B cell (primary cell): ENCODE measurements around the gene MLIP. TPM values are rescaled to one million over a fixed set of nuclear protein-coding genes. Genes with fewer than 3 reads are reported as not detected.

Experiments
- ATAC-seq: fragments of 200-7000 bp; cut with Tn5 transposase; one replicate; pipeline ENCODE4 v1.10.0; 2021; ENCODE audit warnings: low read depth, mild to moderate bottlenecking, moderate number of reproducible peaks, moderate library complexity
- CTCF ChIA-PET: fragments of 350-600 bp; sonication (Branson Sonifier 250); formaldehyde crosslinking; loops from one replicate; lab custom pipeline; 2021; ENCODE audit warnings: antibody characterized with exemption, inconsistent platforms; lab: Charles Lee
- POLR2A ChIA-PET: fragments of 350-600 bp; sonication (Branson Sonifier 250); formaldehyde crosslinking; loops from one replicate; lab custom pipeline; 2021; ENCODE audit warnings: antibody characterized with exemption; lab: Charles Lee
- DNase-seq: peaks from one replicate; pipeline ENCODE4 v3.0.0; 2013
- H2AFZ ChIP-seq: 2 replicates; pipeline ENCODE4 v1.6.1; 2012; ENCODE audit warnings: mild to moderate bottlenecking, low read depth, low read length; ENCODE audit not compliant: insufficient read depth, poor library complexity, severe bottlenecking
- H3K27ac ChIP-seq, 2 donors: 1 replicate in 1 of 2; 2 replicates in 1 of 2; pipeline ENCODE4 v1.5.1; 2012 to 2013; ENCODE audit warnings: low read length in 2 of 2, mild to moderate bottlenecking in 2 of 2, moderate library complexity in 1 of 2
- H3K27me3 ChIP-seq, 4 experiments: fragments of 200-600 bp in 1 of 4; sonication (generic) in 1 of 4; replicated peaks in 1 of 4; 1 replicate in 2 of 4; 2 replicates in 2 of 4; pipeline versions ENCODE4 v1.6.1 to v1.7.0; 2013 to 2016; ENCODE audit warnings: low read length in 3 of 4, mild to moderate bottlenecking in 2 of 4, mixed read lengths in 1 of 4, moderate library complexity in 1 of 4; ENCODE audit not compliant: insufficient read depth in 4 of 4, control insufficient read depth in 3 of 4; ENCODE audit errors: control extremely low read depth in 1 of 4
- H3K36me3 ChIP-seq, 2 experiments: replicated peaks in 1 of 2; 1 replicate in 1 of 2; 2 replicates in 1 of 2; pipeline versions ENCODE4 v1.6.1 to v1.7.1; 2013; ENCODE audit warnings: low read length in 1 of 2; ENCODE audit not compliant: insufficient read depth in 2 of 2, control insufficient read depth in 1 of 2; ENCODE audit errors: control extremely low read depth in 1 of 2, extremely low read depth in 1 of 2
- H3K4me1 ChIP-seq, 2 donors: fragments of 200-600 bp in 1 of 2; sonication (generic) in 1 of 2; 1 replicate in 1 of 2; 2 replicates in 1 of 2; pipeline versions ENCODE4 v1.5.1 to v1.6.1; 2013 to 2017; ENCODE audit warnings: low read length in 2 of 2; ENCODE audit not compliant: control insufficient read depth in 2 of 2, insufficient read depth in 2 of 2
- H3K4me2 ChIP-seq: replicated peaks from 2 replicates; pipeline ENCODE3; 2012; ENCODE audit warnings: mild to moderate bottlenecking, low read depth, low read length; ENCODE audit not compliant: poor library complexity, severe bottlenecking
- H3K4me3 ChIP-seq, 5 experiments: fragments of 200-600 bp in 1 of 5; sonication (generic) in 1 of 5; 1 replicate in 3 of 5; 2 replicates in 2 of 5; pipeline versions ENCODE4 v1.5.1 to v1.7.0; 2011 to 2016; ENCODE audit warnings: low read length in 4 of 5, mild to moderate bottlenecking in 4 of 5, low read depth in 2 of 5, control low read depth in 1 of 5, moderate library complexity in 1 of 5; ENCODE audit not compliant: insufficient read depth in 1 of 5; ENCODE audit errors: control extremely low read depth in 1 of 5, extremely low read depth in 1 of 5
- H3K79me2 ChIP-seq: fragments of 200-600 bp; sonication (generic); one replicate; pipeline ENCODE4 v1.6.0; 2016; ENCODE audit warnings: low read length; ENCODE audit not compliant: control insufficient read depth, insufficient read depth
- H3K9ac ChIP-seq: fragments of 200-600 bp; sonication (generic); 2 replicates; pipeline ENCODE4 v1.6.1; 2017; ENCODE audit warnings: mild to moderate bottlenecking, low read length, moderate library complexity
- H3K9me3 ChIP-seq, 3 donors: one replicate each; pipeline versions ENCODE4 v1.6.1 to v1.7.1; 2013; ENCODE audit warnings: low read length in 2 of 3; ENCODE audit not compliant: control insufficient read depth in 2 of 3, insufficient read depth in 1 of 3; ENCODE audit errors: control extremely low read depth in 1 of 3
- H4K20me1 ChIP-seq: 2 replicates; pipeline ENCODE4 v1.6.0; 2012; ENCODE audit warnings: mild to moderate bottlenecking, low read length; ENCODE audit not compliant: insufficient read depth, control insufficient read depth, poor library complexity, severe bottlenecking
- H3K27ac Mint-ChIP-seq: one replicate; pipeline ENCODE4 v1.8.0; 2021; ENCODE audit warnings: mixed read lengths
- H3K27me3 Mint-ChIP-seq: one replicate; pipeline ENCODE4 v1.8.0; 2021; ENCODE audit warnings: mixed read lengths
- H3K4me1 Mint-ChIP-seq: one replicate; pipeline ENCODE4 v1.8.0; 2021; ENCODE audit warnings: mixed read lengths
- H3K4me3 Mint-ChIP-seq: one replicate; pipeline ENCODE4 v1.8.0; 2021; ENCODE audit warnings: mixed read lengths
- H3K9me3 Mint-ChIP-seq: one replicate; pipeline ENCODE4 v1.8.0; 2022; ENCODE audit warnings: mixed read lengths; ENCODE audit not compliant: insufficient read depth
- CTCF ChIP-seq: fragments of 200-600 bp; IDR thresholded peaks from one replicate; pipeline ENCODE4 v1.8.0; 2022; ENCODE audit warnings: antibody characterized with exemption, mild to moderate bottlenecking
- EZH2 ChIP-seq: IDR thresholded peaks from 2 replicates; pipeline ENCODE4 v1.6.1; 2012; ENCODE audit warnings: borderline replicate concordance, low read depth, mild to moderate bottlenecking, moderate library complexity, low read length; ENCODE audit not compliant: insufficient read depth, poor library complexity, severe bottlenecking
- WGBS: methylation state at CpG from one replicate; pipeline ENCODE4 v1.1.5; 2013; ENCODE audit warnings: missing lambda C conversion rate; ENCODE audit not compliant: insufficient coverage; 5-methylcytosine and 5-hydroxymethylcytosine counted together
- intact Hi-C: fragments of 100-400 bp; cut with micrococcal nuclease; formaldehyde crosslinking; loops from one replicate; pipeline ENCODE4 v1.10.0; 2022
- polyA plus RNA-seq: library from polyadenylated mRNA; depleted of rRNA; stranded (reverse); fragments of >200 nt; gene quantifications from 2 replicates; pipeline ENCODE4 v1.2.3, GENCODE V29; 2012
- total RNA-seq, 2 donors: library from RNA; stranded (reverse); fragments of 120-200 nt in 1 of 2; gene quantifications; 1 replicate in 1 of 2; 2 replicates in 1 of 2; pipeline versions ENCODE4 v1.2.3 to v1.2.4, GENCODE V29; 2013 to 2022

Gene MLIP
- total and polyA plus RNA-seq, 2 donors (not counting 1 experiment from before 2014, with no cell fraction given), result not detected

- H4K20me1 ChIP-seq, result no peaks in the 10 kb centered on the region
- intact Hi-C loops, result no loop called here
- H3K9me3 ChIP-seq, result no peaks in the 10 kb centered on the region
- H3K27me3 ChIP-seq, result no peaks in the 10 kb centered on the region
- Mint-ChIP-seq H3K27ac (no peak overlapping the region), H3K4me3 (no peak overlapping the region), H3K9me3 (no peaks in the 10 kb centered on the region), H3K27me3 (no peaks in the 10 kb centered on the region), H3K4me1 (no peaks in the 10 kb centered on the region)
- ATAC-seq (no peak), DNase-seq (no peak)
- CTCF ChIA-PET, result no interaction called here
- H3K9ac ChIP-seq, result no peak overlapping the region
- no peaks in the 10 kb centered on the region for H3K79me2 ChIP-seq
- no peaks in the 10 kb centered on the region for H3K4me1 ChIP-seq
- H3K4me2 ChIP-seq, result no peak overlapping the region
- no peaks in the 10 kb centered on the region for H3K36me3 ChIP-seq
- TF ChIP-seq EZH2, result no peak
- no peak for TF ChIP-seq CTCF
- POLR2A ChIA-PET, result no interaction called here
- H3K4me3 ChIP-seq, result no peak overlapping the region
- 80% methylated on average over 5 of the region's 6 CpGs for WGBS
- H2AFZ ChIP-seq, result no peak overlapping the region
- no peak overlapping the region for H3K27ac ChIP-seq
Observed at GRCh38 chr6:54273214-54273820, 162.1 kb downstream of the MLIP start.

DNA sequence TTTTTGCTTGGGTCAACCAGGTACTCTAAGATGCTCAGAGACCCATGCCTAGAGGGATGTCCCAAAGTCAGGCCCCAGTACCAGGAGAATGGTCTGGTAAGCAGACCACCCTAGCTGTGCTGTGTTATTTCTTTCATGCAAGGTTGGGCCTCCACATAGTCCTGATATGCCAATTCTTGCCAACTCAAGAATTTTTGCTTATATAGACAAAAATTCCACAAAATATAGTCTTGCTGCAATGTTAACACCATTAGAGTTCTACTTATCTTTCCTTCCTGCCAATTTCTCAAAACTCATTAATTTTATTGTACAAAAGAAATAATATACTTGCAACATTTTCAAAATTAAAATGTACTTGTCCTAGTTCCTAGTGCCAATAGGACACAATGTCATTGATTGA lies 163.1 kb downstream of the MLIP start:
- ChIA-PET CTCF (no interaction called here), POLR2A (no interaction called here)
- H4K20me1 ChIP-seq, result no peaks in the 10 kb centered on the region
- intact Hi-C loops, result no loop called here
- Mint-ChIP-seq H3K4me1 (no peaks in the 10 kb centered on the region), H3K4me3 (no peak overlapping the region), H3K9me3 (no peaks in the 10 kb centered on the region), H3K27me3 (no peaks in the 10 kb centered on the region), H3K27ac (no peak overlapping the region)
- DNase-seq (no peak), ATAC-seq (no peak)
- H2AFZ ChIP-seq, result no peak overlapping the region
- no peak overlapping the region for H3K27ac ChIP-seq
- H3K4me2 ChIP-seq, result no peak overlapping the region
- H3K9me3 ChIP-seq, result no peaks in the 10 kb centered on the region
- no peak overlapping the region for H3K4me3 ChIP-seq
- TF ChIP-seq CTCF, result no peak
- TF ChIP-seq EZH2, result no peak
- no peaks in the 10 kb centered on the region for H3K79me2 ChIP-seq
- no peaks in the 10 kb centered on the region for H3K36me3 ChIP-seq
- H3K9ac ChIP-seq, result no peak overlapping the region
- no peaks in the 10 kb centered on the region for H3K4me1 ChIP-seq
- no peaks in the 10 kb centered on the region for H3K27me3 ChIP-seq
